ENCODE results near the gene MYORG. TPM values are rescaled to one million over a fixed set of nuclear protein-coding genes. Genes with fewer than 3 reads are reported as not detected.

MYORG gene
- total RNA-seq, 2 experiments from 2014 or later = 0.98 to 3.9 TPM

DNA sequence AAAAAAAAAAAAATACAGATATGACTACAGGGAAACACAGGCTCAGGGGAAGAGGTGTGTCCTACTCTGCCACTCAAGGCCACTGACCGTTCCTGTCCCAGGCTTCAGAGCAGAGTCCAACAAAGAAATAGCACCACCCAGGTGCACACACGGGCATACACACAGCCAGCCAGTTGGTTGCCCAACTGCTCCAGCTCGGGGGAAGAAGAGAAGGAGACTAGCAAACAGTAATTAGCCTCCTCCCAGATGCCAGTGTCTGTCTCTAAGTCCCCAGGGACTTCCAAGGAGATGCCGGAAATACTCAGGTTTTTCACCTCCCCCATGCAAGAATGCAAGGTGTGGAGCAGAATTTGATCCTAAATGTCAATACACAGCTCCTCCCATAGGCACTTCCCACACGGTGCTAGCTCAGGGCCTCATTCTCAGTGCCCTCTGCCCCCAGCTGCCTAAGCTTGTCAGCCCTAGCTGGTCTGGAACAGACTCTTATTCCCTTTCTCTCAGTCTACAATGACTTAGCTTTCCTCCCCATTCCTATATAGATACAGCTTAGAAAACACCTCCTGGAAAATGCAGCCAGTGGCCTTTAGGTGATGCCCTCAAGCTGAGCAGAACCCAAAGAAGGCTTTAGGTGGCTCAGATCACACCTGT, 1.7 kb downstream of the MYORG start:
- peak; percentile 24 for DNase-seq (ENCODE audit: low spot score)
- Histone ChIP-seq H3K27ac (ENCODE audit: low read depth, low read length, poor library complexity, severe bottlenecking) (no peak overlapping the region), H3K4me2 (ENCODE audit: low read length) (peak overlapping the region; percentile 86), H3K9me3 (ENCODE audit: low read length) (no peaks in the 10 kb centered on the region), H3K79me2 (ENCODE audit: insufficient read depth, low read depth, low read length) (no peaks in the 10 kb centered on the region), H3K4me1 (ENCODE audit: insufficient read depth, low read length, poor library complexity, severe bottlenecking) (peaks cover 29% of the 10 kb centered on the region), H4K20me1 (ENCODE audit: insufficient read depth, low read length) (no peaks in the 10 kb centered on the region), H3K4me3 (ENCODE audit: low read depth, low read length, poor library complexity, severe bottlenecking) (no peak overlapping the region), H3K36me3 (ENCODE audit: insufficient read depth, low read length) (no peaks in the 10 kb centered on the region; the same call in 1 of the 2 replicates), H3K9me2 (ENCODE audit: insufficient read depth, low read length) (no peaks in the 10 kb centered on the region), H2AFZ (ENCODE audit: low read length) (no peak overlapping the region)
- TF ChIP-seq CTCF (conservative IDR thresholded peaks at IDR 0.05; ENCODE audit: low read length) (peak; percentile 38; the same call in 1 of the 2 replicates), EZH2phosphoT487 (IDR thresholded peaks at IDR 0.05; ENCODE audit: borderline replicate concordance, low read depth, low read length) (no peak)
- ChIA-PET CTCF (ENCODE audit: unreplicated experiment) (interaction anchor here (0.6 to 1.8 kb wide), 2 partner anchors 42 to 43 kb away, joined by 3 to 6 read pairs; no protein-coding TSS in a partner anchor), POLR2A (interaction anchor here (0.7 kb wide), 1 partner anchor 268 kb away, joined by 3 read pairs; no protein-coding TSS in a partner anchor)
- TSS peak; percentile 55 for BruUV-seq (replicated peaks)
- intact Hi-C loops (cut with micrococcal nuclease; ENCODE audit: unreplicated experiment) = no loop called here

GRCh38 chr9:34374339-34374738, 2.4 kb downstream of the MYORG start:
- intact Hi-C loops (cut with micrococcal nuclease; ENCODE audit: unreplicated experiment) = no loop called here
- H3K9me2 ChIP-seq (ENCODE audit: insufficient read depth, low read length) = no peaks in the 10 kb centered on the region
- no peak overlapping the region for H2AFZ ChIP-seq (ENCODE audit: low read length)
- peaks cover 22% of the 10 kb centered on the region for H3K4me1 ChIP-seq (ENCODE audit: insufficient read depth, low read length, poor library complexity, severe bottlenecking)
- POLR2A ChIA-PET = interaction anchor here (0.7 kb wide), 1 partner anchor 269 kb away, joined by 3 read pairs; no protein-coding TSS in a partner anchor
- no peak overlapping the region for H3K27ac ChIP-seq (ENCODE audit: low read depth, low read length, poor library complexity, severe bottlenecking)
- H3K9me3 ChIP-seq (ENCODE audit: low read length) = no peaks in the 10 kb centered on the region
- no peaks in the 10 kb centered on the region for H3K79me2 ChIP-seq (ENCODE audit: insufficient read depth, low read depth, low read length)
- no peak for TF ChIP-seq CTCF (conservative IDR thresholded peaks at IDR 0.05; ENCODE audit: low read length)
- no peak for TF ChIP-seq EZH2phosphoT487 (IDR thresholded peaks at IDR 0.05; ENCODE audit: borderline replicate concordance, low read depth, low read length)
- no peak for DNase-seq (ENCODE audit: low spot score)
- H3K4me2 ChIP-seq (ENCODE audit: low read length) = no peak overlapping the region
- no TSS peak for BruUV-seq (replicated peaks)
- no peaks in the 10 kb centered on the region for H4K20me1 ChIP-seq (ENCODE audit: insufficient read depth, low read length)
- CTCF ChIA-PET (ENCODE audit: unreplicated experiment) = no interaction called here
- no peak overlapping the region for H3K4me3 ChIP-seq (ENCODE audit: low read depth, low read length, poor library complexity, severe bottlenecking)
- no peaks in the 10 kb centered on the region; the same call in 1 of the 2 replicates for H3K36me3 ChIP-seq (ENCODE audit: insufficient read depth, low read length)

DNA sequence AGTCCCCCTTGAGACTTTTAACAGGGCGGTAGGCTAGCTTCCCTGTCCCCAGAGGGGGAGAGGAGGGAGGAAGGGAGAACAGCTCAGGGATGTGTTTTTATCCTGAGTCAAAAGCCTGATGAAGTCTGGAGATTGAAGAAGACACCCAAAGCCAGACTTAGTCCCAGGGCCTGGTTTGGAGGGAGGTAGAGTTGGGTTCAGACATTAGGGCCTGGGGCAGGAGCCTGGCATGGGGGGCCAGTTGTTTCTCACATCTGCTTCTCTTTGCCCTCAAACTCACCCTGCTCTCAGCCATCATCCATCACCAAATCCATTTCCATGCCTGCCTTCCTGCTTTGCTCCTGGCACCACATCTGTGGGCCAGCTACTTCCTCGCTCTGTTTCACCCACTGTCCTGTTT, 2.9 kb downstream of the MYORG start:
- CTCF ChIA-PET (ENCODE audit: unreplicated experiment) = no interaction called here

More for the DNA sequence above, 2.9 kb downstream of the MYORG start:
- Histone ChIP-seq H4K20me1 (ENCODE audit: insufficient read depth, low read length) (no peaks in the 10 kb centered on the region), H3K36me3 (ENCODE audit: insufficient read depth, low read length) (no peaks in the 10 kb centered on the region; the same call in 1 of the 2 replicates), H2AFZ (ENCODE audit: low read length) (no peak overlapping the region), H3K79me2 (ENCODE audit: insufficient read depth, low read depth, low read length) (no peaks in the 10 kb centered on the region), H3K4me2 (ENCODE audit: low read length) (no peak overlapping the region), H3K27ac (ENCODE audit: low read depth, low read length, poor library complexity, severe bottlenecking) (no peak overlapping the region), H3K9me3 (ENCODE audit: low read length) (no peaks in the 10 kb centered on the region), H3K4me3 (ENCODE audit: low read depth, low read length, poor library complexity, severe bottlenecking) (no peak overlapping the region), H3K9me2 (ENCODE audit: insufficient read depth, low read length) (no peaks in the 10 kb centered on the region), H3K4me1 (ENCODE audit: insufficient read depth, low read length, poor library complexity, severe bottlenecking) (peaks cover 17% of the 10 kb centered on the region)
- DNase-seq (ENCODE audit: low spot score) = no peak
- intact Hi-C loops (cut with micrococcal nuclease; ENCODE audit: unreplicated experiment) = no loop called here
- POLR2A ChIA-PET = interaction anchor here (0.6 to 1.1 kb wide), 3 partner anchors 17 to 730 kb away, joined by 3 to 5 read pairs (median 3); no protein-coding TSS in a partner anchor
- no TSS peak for BruUV-seq (replicated peaks)
- TF ChIP-seq CTCF (conservative IDR thresholded peaks at IDR 0.05; ENCODE audit: low read length) (no peak), EZH2phosphoT487 (IDR thresholded peaks at IDR 0.05; ENCODE audit: borderline replicate concordance, low read depth, low read length) (no peak)
